Smooth muscle cell (in vitro differentiated cells): ENCODE measurements around the gene KCNG1. TPM values are rescaled to one million over a fixed set of nuclear protein-coding genes. Genes with fewer than 3 reads are reported as not detected.
"Not testable (repeated sequence)": the region's sequence is repeated elsewhere in the genome, so short reads cannot be mapped to it uniquely, and the experiment has no call there.

ENCODE experiments used
- DNase-seq: peaks from one replicate; lab custom pipeline; 2025; ENCODE audit not compliant: unreplicated experiment; lab: John Stamatoyannopoulos, UW
- H2AFZ ChIP-seq: fragments of 200-600 bp; sonication (generic); 2 replicates; pipeline ENCODE4 v1.6.0; 2016; ENCODE audit warnings: antibody characterized with exemption, low read depth, mild to moderate bottlenecking
- H3F3A ChIP-seq: fragments of 200-600 bp; sonication (generic); 2 replicates; pipeline ENCODE4 v1.6.0; 2017; ENCODE audit warnings: antibody characterized with exemption, low read depth
- H3K27ac ChIP-seq: fragments of 200-600 bp; sonication (generic); 2 replicates; pipeline ENCODE4 v1.5.1; 2016; ENCODE audit warnings: low read depth, mild to moderate bottlenecking
- H3K27me3 ChIP-seq: fragments of 200-600 bp; sonication (generic); 2 replicates; pipeline ENCODE4 v1.6.1; 2016; ENCODE audit warnings: low read depth, mild to moderate bottlenecking
- H3K36me3 ChIP-seq: fragments of 200-600 bp; sonication (generic); 2 replicates; pipeline ENCODE4 v1.5.1; 2016; ENCODE audit warnings: low read depth
- H3K4me1 ChIP-seq: fragments of 200-600 bp; sonication (generic); 2 replicates; pipeline ENCODE4 v1.5.1; 2016; ENCODE audit warnings: low read depth
- H3K4me2 ChIP-seq: fragments of 200-600 bp; sonication (generic); 2 replicates; pipeline ENCODE4 v1.6.0; 2016; ENCODE audit warnings: mild to moderate bottlenecking
- H3K4me3 ChIP-seq: fragments of 200-600 bp; sonication (generic); 2 replicates; pipeline ENCODE4 v1.5.1; 2016; ENCODE audit warnings: mild to moderate bottlenecking
- H3K79me2 ChIP-seq: fragments of 200-600 bp; sonication (generic); 2 replicates; pipeline ENCODE4 v1.6.0; 2016; ENCODE audit warnings: low read depth, mild to moderate bottlenecking
- H3K9ac ChIP-seq: fragments of 200-600 bp; sonication (generic); 2 replicates; pipeline ENCODE4 v1.6.0; 2016; ENCODE audit warnings: low read depth
- H3K9me3 ChIP-seq: fragments of 200-600 bp; sonication (generic); replicated peaks from 2 replicates; pipeline ENCODE4 v1.5.1; 2016; ENCODE audit warnings: low read depth
- H4K20me1 ChIP-seq: fragments of 200-600 bp; sonication (generic); 2 replicates; pipeline ENCODE4 v1.6.0; 2016; ENCODE audit warnings: low read depth
- WGBS: methylation state at CpG from one replicate; pipeline ENCODE4 v1.1.7; 2016; ENCODE audit warnings: low lambda C conversion rate; 5-methylcytosine and 5-hydroxymethylcytosine counted together
- polyA plus RNA-seq: library from polyadenylated mRNA; unstranded; fragments of >200 nt; fragmentation: Nextera tagmentation; extraction: Ambion mirVana; gene quantifications from 2 replicates; pipeline ENCODE4 v1.2.1, GENCODE V29; 2016
- total RNA-seq: library from RNA; depleted of rRNA; stranded (reverse); fragments of >200 nt; gene quantifications from 2 replicates; pipeline ENCODE4 v1.2.3, GENCODE V29; 2014
- TF ChIP-seq, protein P1 (sequence below): fragments of 200-600 bp; sonication (generic); IDR thresholded peaks from 2 replicates; pipeline ENCODE4 v1.5.1; 2017; ENCODE audit warnings: borderline replicate concordance, mild to moderate bottlenecking, antibody characterized with exemption; ENCODE audit not compliant: insufficient read depth, poor library complexity, severe bottlenecking

The KCNG1 gene
- total and polyA plus RNA-seq, 2 experiments from 2014 or later = 51.2 to 54.1 TPM

DNA sequence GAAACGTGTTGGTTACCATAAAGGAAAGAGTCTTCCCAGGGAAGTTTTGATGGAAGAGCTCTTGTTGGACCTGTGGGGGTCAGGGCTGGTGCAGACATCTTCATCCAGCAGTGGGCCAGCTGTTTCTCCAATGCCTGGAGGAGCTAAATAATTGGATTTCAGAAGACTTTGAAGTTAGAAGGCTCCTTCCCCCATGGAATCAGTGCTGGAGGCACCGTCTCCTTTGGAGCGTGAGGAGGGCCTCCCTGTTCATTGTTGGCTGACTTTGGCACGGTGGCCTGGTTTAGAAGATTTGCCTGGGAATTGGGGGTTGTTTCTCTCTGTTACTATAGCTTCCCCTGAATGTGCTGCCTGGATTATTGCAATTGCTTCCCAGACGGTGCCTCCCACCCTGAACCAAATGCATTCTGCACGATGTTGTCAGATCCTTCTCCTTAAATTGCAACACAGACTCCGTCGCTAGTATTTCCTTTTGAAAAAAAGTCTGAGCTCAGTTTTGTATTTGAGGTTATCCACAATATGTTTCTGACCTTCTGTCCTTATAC lies 27.7 kb upstream of the KCNG1 start:
- H3K36me3 ChIP-seq = no peaks in the 10 kb centered on the region
- TF ChIP-seq, protein P1, sequence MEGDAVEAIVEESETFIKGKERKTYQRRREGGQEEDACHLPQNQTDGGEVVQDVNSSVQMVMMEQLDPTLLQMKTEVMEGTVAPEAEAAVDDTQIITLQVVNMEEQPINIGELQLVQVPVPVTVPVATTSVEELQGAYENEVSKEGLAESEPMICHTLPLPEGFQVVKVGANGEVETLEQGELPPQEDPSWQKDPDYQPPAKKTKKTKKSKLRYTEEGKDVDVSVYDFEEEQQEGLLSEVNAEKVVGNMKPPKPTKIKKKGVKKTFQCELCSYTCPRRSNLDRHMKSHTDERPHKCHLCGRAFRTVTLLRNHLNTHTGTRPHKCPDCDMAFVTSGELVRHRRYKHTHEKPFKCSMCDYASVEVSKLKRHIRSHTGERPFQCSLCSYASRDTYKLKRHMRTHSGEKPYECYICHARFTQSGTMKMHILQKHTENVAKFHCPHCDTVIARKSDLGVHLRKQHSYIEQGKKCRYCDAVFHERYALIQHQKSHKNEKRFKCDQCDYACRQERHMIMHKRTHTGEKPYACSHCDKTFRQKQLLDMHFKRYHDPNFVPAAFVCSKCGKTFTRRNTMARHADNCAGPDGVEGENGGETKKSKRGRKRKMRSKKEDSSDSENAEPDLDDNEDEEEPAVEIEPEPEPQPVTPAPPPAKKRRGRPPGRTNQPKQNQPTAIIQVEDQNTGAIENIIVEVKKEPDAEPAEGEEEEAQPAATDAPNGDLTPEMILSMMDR = no peak
- WGBS = 57% methylated on average over 8 of the region's 8 CpGs
- H2AFZ ChIP-seq = no peak overlapping the region
- no peak overlapping the region for H3K4me3 ChIP-seq
- no peaks in the 10 kb centered on the region for H4K20me1 ChIP-seq
- no peak for DNase-seq
- peaks cover 16% of the 10 kb centered on the region for H3K27me3 ChIP-seq
- no peaks in the 10 kb centered on the region for H3K79me2 ChIP-seq
- H3K4me1 ChIP-seq = no peaks in the 10 kb centered on the region
- no peaks in the 10 kb centered on the region for H3K9me3 ChIP-seq
- H3K9ac ChIP-seq = no peak overlapping the region
- H3K27ac ChIP-seq = no peak overlapping the region
- no peaks in the 10 kb centered on the region for H3F3A ChIP-seq
- H3K4me2 ChIP-seq = no peak overlapping the region

DNA sequence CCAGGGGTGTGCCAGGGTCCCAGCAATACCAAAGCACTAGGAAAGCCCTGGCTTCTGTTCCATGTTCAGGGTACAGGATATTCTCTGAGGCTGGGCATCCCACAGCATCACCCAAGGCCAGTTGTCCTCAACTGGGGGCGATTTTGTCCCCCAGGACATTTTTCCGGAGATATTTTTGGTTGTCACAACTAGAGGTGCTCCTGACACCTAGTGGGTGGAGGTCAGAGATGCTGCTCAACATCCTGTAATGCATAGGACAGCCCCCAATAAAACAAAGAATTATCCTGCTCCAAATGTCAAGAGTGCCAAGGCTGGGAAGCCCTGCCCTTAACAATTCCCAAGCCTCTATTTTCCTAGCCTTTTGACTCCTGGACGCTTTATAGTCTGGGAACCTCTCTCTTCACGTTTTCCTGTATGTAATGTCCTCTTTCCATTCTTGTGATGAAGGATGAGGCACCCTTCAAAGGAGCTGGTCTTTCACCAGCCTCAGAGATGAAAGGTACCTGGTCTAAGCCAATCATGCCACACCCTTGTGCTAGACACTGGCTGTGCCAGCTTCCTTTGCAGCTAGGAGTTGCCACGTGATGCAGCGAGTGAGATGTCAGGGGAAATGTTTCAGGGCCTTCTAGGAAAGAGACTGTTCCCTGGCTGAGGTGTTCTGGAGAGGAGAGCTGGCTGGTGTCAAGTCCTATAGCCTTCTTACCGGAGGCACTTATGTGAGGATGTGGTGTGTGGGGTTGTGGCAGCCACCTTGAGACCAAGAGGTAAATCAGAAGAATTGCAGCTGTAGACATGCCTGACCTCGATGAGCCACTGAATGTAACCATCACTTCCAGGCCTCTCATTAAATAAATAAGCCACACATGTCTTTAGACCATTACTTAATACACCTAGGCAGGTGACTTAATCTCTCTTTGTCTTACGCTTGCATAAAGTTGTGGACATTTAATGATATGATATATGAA lies 23.4 kb upstream of the KCNG1 start:
- H3F3A ChIP-seq = no peaks in the 10 kb centered on the region
- TF ChIP-seq, protein P1 = no peak
- 87% methylated on average over 9 of the region's 9 CpGs for WGBS
- no peaks in the 10 kb centered on the region for H4K20me1 ChIP-seq
- no peak overlapping the region for H3K4me2 ChIP-seq
- H3K4me3 ChIP-seq = no peak overlapping the region
- H3K9ac ChIP-seq = no peak overlapping the region
- H3K27ac ChIP-seq = no peak overlapping the region
- H3K79me2 ChIP-seq = no peaks in the 10 kb centered on the region
- no peaks in the 10 kb centered on the region for H3K36me3 ChIP-seq
- no peak overlapping the region for H2AFZ ChIP-seq
- H3K9me3 ChIP-seq = no peaks in the 10 kb centered on the region
- H3K4me1 ChIP-seq = no peaks in the 10 kb centered on the region
- H3K27me3 ChIP-seq = no peaks in the 10 kb centered on the region
- no peak for DNase-seq

DNA sequence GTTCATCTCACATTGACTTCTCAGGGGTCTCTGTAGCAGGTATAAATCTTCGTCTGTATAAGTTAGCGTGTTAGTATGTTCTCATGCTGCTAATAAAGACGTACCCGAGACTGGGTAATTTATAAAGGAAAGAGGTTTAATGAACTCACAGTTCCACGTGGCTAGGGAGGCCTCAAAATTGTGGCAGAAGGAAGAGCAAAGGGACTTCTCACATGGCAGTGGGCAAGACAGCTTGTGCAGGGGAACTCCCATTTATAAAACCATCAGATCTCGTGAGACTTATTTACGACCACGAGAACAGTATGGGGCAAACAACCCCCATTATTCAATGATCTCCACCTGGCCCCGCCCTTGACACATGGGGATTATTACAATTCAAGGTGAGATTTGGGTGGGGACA lies 22.6 kb upstream of the KCNG1 start:
- not testable (repeated sequence) for H3K4me2 ChIP-seq, H3K79me2 ChIP-seq, H3F3A ChIP-seq, H3K27me3 ChIP-seq, DNase-seq, H3K9me3 ChIP-seq, H3K4me3 ChIP-seq, H2AFZ ChIP-seq, H3K9ac ChIP-seq, H4K20me1 ChIP-seq, H3K27ac ChIP-seq, H3K4me1 ChIP-seq, H3K36me3 ChIP-seq
- WGBS = 95% methylated on average over 9 of the region's 9 CpGs

DNA sequence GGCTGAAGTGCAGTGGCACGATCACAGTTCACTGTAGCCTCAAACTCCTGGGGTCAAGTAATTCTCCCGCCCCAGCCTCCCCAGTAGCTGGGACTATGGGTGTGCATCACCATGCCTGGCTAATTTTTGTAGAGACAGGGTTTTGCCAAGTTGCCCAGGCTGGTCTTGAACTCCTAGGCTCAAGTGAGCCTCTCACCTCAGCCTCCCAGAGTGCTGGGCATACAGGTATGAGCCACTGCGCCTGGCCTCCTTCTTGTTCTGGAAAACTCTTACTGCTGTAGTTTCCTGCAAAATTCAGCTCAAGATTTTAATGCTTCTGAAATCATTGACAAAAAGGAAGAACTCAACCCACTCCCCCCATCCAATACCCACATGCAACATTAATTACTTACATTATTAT lies 21.9 kb upstream of the KCNG1 start:
- H4K20me1 ChIP-seq = no peaks in the 10 kb centered on the region
- H3K27me3 ChIP-seq = no peaks in the 10 kb centered on the region
- WGBS = 98% methylated on average over 3 of the region's 3 CpGs
- no peaks in the 10 kb centered on the region for H3K4me1 ChIP-seq
- TF ChIP-seq, protein P1 = no peak
- no peaks in the 10 kb centered on the region for H3F3A ChIP-seq
- no peak for DNase-seq
- H2AFZ ChIP-seq = no peak overlapping the region
- H3K4me3 ChIP-seq = no peak overlapping the region
- H3K27ac ChIP-seq = no peak overlapping the region
- no peaks in the 10 kb centered on the region for H3K9me3 ChIP-seq
- no peak overlapping the region for H3K4me2 ChIP-seq
- H3K9ac ChIP-seq = no peak overlapping the region
- no peaks in the 10 kb centered on the region for H3K36me3 ChIP-seq
- H3K79me2 ChIP-seq = no peaks in the 10 kb centered on the region
